Activated CD4-positive, alpha-beta T cell treated with anti-CD3 and anti-CD28 coated beads for 1 hour (primary cell): Measurements from ENCODE around the gene PHLDB1.
"Not testable (repeated sequence)": the region's sequence is repeated elsewhere in the genome, so short reads cannot be mapped to it uniquely, and the experiment has no call there.

ENCODE experiments used
- DNase-seq: peaks from one replicate; pipeline ENCODE4 v3.0.0-alpha.2; 2020

Gene PHLDB1

DNA sequence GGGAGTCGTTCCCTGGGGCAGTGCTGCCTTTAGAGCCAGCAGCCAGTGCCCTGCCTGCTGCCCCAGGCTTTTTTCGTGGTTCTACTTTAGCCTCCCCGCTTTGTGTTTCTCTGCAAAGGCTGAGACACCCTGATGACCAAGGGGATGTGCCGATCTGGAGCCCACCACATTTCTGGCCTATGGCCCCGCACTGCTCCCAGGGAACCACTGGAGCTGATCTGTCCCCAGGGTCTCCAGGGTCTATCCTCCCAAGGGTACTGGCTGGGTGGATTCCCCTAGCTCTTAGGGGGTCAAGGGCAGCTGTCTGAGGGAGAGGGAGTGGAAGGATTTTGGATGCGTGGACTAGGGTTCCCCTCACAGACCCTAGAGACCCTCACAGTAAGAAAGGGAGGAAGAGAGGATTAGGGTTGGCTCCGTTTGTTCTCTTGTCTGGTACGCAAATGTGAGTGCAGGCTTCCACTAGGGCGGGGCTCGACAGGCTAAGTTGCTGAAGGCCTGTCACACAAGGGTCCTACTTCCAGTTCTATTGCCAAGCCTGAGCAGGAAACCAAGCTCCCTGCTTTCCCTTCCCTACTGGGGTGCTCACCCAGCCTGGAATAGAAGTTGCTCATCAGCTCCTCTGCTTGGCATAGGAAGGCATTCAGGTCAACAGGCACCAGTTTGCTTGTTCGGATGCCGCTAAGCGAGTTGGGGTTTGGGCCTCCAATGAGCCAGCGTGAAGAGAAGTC is 52.7 kb downstream of the PHLDB1 start:
- no peak for DNase-seq

DNA sequence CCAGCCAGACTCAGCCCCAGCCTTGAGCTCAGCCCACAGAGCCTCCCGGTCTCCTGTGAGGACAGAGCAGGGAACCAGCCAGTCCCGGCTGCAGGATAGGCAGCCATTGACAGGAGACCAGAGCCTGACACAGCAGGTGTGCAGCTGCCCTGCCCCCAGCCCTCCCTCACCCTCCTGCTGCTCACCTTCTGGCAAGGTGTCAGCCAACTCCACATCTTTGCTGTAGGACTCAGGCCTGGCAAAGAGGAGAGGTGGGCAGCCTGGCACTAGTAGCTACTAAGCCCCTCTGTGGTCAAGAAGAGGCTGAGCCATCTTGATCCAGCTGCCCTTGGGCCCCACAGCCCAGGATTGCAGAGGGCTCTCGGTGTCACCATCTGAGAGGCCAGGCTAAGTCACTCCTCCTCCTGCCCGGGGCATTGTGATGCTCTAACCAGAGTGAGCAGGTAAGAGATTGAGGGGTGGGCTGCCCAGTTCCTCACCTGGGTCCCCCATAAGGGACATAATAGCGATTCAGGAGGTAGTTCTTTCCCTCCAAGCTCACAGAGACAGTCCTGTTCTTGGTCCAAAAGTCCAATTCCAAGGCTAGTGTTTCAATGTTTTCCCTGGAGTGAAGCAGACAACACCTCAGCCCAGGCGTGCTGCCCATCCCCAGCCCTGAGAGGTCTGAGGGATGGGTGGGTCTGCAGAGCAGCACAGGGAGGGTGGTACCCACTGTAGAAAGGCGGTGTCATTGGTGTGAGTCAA is 53.4 kb downstream of the PHLDB1 start:
- no peak for DNase-seq

GRCh38 chr11:118661425-118662301 is 54.2 kb downstream of the PHLDB1 start:
- no peak for DNase-seq

GRCh38 chr11:118662401-118663271 is 55.2 kb downstream of the PHLDB1 start:
- no peak for DNase-seq

GRCh38 chr11:118663381-118663780 is 56.0 kb downstream of the PHLDB1 start:
- no peak for DNase-seq

GRCh38 chr11:118663902-118664301 is 56.5 kb downstream of the PHLDB1 start:
- DNase-seq = no peak

DNA sequence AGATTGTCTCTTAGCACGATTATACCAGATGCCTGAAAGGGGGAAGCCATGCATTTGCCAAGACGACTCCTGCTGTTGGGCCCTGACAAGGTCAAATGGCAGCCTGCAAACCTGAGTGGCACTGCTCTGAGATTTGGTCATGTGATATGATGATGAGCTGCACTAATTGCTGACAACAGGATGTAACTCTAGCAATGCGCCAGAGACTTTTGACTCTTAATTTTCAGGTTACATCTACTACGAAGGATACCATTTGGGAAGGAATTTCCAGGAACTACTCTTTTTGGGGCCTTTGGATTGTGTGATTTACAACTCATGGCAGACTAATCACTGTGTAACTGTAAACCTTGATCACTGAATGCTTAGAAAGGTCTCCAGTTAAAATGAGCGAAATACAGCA is 59.0 kb downstream of the PHLDB1 start:
- DNase-seq = no peak

- DNase-seq = no peak
These were observed 62.6 kb downstream of the PHLDB1 start for GRCh38 chr11:118670063-118670462.

- DNase-seq = no peak
These were observed 63.8 kb downstream of the PHLDB1 start for GRCh38 chr11:118671254-118671653.

DNA sequence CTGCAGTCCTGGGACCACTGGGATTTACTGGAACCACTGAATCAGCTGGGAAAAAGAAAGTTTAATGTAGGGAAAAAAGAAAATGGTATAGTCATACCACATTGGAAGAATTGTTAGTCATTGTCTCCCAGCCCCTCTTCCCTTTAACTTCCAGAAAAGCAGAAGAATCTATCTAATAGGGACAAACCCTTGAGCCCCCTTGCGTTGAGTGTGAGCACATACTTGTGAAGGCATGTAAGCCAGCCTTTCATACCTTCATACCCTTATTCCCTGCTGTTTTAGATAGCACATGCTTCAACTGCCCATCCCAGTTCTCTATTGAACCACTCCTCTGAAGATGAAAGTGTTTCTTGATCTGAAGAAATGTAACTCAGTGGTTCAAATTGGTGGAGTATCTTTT is 65.4 kb downstream of the PHLDB1 start:
- DNase-seq = no peak

DNA sequence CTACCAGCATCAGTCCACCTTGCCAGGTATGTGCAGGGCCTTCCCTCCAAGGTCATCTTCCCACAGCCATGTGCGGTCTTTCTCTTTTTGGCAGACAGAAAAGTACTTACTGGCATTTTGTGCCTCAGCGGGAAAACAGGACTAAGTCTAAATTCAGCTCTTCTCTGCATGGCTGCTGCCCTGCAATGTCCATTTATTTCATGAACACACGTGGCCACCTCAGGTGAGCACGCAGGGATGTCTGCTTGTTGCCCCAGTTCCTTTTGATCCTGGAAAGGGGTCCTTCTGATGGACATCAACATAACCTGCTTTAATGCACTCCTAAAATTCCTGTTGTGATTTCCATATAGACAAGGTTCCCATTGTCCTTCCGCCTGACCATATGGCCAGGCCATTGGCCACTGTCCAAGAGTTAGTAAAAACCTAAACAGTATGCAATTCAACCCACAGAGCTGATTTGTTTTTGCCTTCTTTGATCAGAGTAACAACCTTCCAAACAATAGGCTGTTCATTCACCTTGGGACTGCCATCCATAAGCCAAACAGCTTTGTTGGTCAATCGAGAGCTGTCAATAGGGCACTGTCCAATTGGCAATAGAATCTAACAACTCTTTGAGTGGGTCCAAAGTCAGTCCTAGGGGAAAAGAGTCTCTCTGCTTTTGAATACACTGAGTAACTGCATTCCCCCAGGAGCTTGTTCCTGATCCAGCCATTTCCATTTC is 66.1 kb downstream of the PHLDB1 start:
- DNase-seq = no peak

- no peak for DNase-seq
These were observed 66.6 kb downstream of the PHLDB1 start for GRCh38 chr11:118674082-118674435.

DNA sequence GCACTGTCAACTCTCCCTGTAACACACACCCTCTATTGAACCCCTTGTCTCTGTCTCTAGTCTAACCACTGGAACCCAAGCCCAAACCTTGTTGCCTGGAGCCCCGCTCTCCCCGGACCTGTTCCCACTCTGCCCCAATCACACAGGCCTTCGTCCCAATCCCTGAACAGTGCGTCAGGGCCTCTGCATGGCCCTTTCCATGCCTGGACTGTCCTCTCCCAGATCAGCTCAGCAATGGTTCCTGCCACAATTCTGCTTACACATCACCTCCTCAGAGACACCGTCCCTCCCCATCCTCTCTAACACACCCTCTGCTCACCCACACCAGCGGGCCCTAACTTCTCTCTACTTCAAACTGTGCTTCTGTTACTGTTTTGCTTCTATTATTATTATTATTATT is 70.6 kb downstream of the PHLDB1 start:
- no peak for DNase-seq

- DNase-seq = not testable (repeated sequence)
These were observed 71.5 kb downstream of the PHLDB1 start for GRCh38 chr11:118678908-118679307.

DNA sequence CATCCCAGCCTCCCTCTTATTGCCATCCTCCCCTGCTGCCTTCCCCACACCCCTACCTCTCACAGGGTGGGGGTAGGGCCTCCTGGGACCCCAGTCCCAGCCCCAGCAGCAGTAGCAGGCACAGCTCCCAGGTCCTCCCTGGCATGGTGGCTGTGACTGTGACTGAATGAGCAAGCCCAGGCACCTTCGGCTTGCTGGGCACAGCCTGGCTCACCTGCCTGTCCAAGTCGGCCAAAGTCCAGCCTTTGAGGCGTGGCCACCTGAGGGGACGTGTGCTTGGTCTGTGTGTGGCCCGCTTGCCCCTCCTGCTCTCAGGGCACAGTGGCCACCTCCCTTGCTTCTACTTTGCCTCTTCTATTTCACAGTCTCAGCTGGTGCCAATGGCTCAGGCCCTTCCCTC is 72.1 kb downstream of the PHLDB1 start, which contains the start of gene TREH:
Gene TREH (minus strand): TSS at position 168 of the 400 bp plus-strand sequence. CDS start 23 bp downstream, at position 145.
- no peak for DNase-seq

GRCh38 chr11:118682372-118682771 is 75.0 kb downstream of the PHLDB1 start:
- no peak for DNase-seq

GRCh38 chr11:118682939-118683338 is 75.5 kb downstream of the PHLDB1 start:
- DNase-seq = not testable (repeated sequence)

GRCh38 chr11:118684187-118684586 is 76.8 kb downstream of the PHLDB1 start:
- DNase-seq = no peak

DNA sequence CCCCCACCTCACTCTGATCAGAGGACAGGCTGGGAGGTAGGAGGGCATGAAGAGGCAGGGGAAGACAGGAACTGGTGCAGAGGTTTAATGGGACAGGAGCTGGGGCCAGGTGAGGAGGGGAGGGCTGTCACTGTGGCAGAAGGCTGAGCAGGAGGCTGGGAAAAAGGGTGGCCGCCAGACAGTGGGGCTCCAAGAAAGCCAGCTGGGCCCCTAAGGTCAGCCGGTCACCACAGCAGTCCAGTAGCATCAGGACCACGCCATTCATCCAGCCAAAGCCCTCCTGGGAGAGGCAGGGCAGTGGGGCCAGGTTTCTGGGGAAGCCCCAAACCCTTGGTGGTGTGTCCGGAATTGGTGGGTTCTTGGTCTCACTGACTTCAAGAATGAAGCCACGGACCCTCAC is 80.5 kb downstream of the PHLDB1 start:
- DNase-seq = no peak

GRCh38 chr11:118688339-118688738 is 80.9 kb downstream of the PHLDB1 start:
- DNase-seq = not testable (repeated sequence)

GRCh38 chr11:118688851-118689502 is 81.6 kb downstream of the PHLDB1 start:
- DNase-seq = no peak
